Panc1 (cell line): ENCODE results near the gene LGR4. TPM values are rescaled to one million over a fixed set of nuclear protein-coding genes. Genes with fewer than 3 reads are reported as not detected.

ENCODE experiments used
- ATAC-seq: fragments of 200-7000 bp; cut with Tn5 transposase; 2 replicates; pipeline ENCODE4 v1.9.1; 2020; ENCODE audit warnings: mild to moderate bottlenecking, moderate library complexity
- BruUV-seq: library from RNA; stranded (reverse); fragments of 400-500 nt; replicated peaks from 2 replicates; lab custom pipeline; 2021; lab: Mats Ljungman, UMichigan
- CTCF ChIA-PET: fragments of 300-600 bp; sonication (Branson Sonifier 250); formaldehyde crosslinking; loops from one replicate; lab custom pipeline; 2022; ENCODE audit warnings: antibody characterized with exemption; lab: Charles Lee
- POLR2A ChIA-PET: fragments of 300-600 bp; sonication (Branson Sonifier 250); formaldehyde crosslinking; loops from one replicate; lab custom pipeline; 2022; ENCODE audit warnings: antibody characterized with exemption; lab: Charles Lee
- DNase-seq: peaks from one replicate; pipeline ENCODE4 v3.0.0-alpha.2; 2010; ENCODE audit warnings: low read depth, low spot score
- H3K27ac ChIP-seq: 2 replicates; pipeline ENCODE4 v1.5.1; 2011; ENCODE audit warnings: mild to moderate bottlenecking, low read length, inconsistent platforms
- H3K27me3 ChIP-seq: fragments of 200-500 bp; sonication (Bioruptor generic); 2 replicates; pipeline ENCODE4 v1.6.0; 2014; ENCODE audit warnings: low read length, inconsistent platforms; ENCODE audit not compliant: control insufficient read depth, insufficient read depth
- H3K36me3 ChIP-seq: fragments of 200-500 bp; sonication (Bioruptor generic); 2 replicates; pipeline ENCODE4 v1.5.1; 2014; ENCODE audit warnings: inconsistent platforms, mild to moderate bottlenecking, low read length, moderate library complexity; ENCODE audit not compliant: control insufficient read depth, insufficient read depth
- H3K4me1 ChIP-seq: 2 replicates; pipeline ENCODE4 v1.5.1; 2011; ENCODE audit warnings: inconsistent platforms, mild to moderate bottlenecking, low read length, moderate library complexity; ENCODE audit not compliant: control insufficient read depth, insufficient read depth
- H3K4me3 ChIP-seq, 2 experiments: 2 replicates each; pipeline ENCODE4 v1.5.1; 2011 to 2012; ENCODE audit warnings: low read depth in 2 of 2, low read length in 2 of 2, mild to moderate bottlenecking in 2 of 2, inconsistent platforms in 1 of 2, moderate library complexity in 1 of 2
- H3K9me3 ChIP-seq: fragments of 200-500 bp; sonication (Bioruptor generic); 2 replicates; pipeline ENCODE4 v1.5.1; 2014; ENCODE audit warnings: low read depth, mild to moderate bottlenecking, inconsistent platforms, low read length, moderate library complexity; ENCODE audit not compliant: control insufficient read depth, insufficient read depth
- CTCF ChIP-seq: fragments of 450-650 bp; IDR thresholded peaks from 2 replicates; pipeline ENCODE4 v1.5.1; 2017; ENCODE audit warnings: mild to moderate bottlenecking
- POLR2AphosphoS5 ChIP-seq: IDR thresholded peaks from 2 replicates; pipeline ENCODE4 v1.6.1; 2012; ENCODE audit warnings: mild to moderate bottlenecking, low read depth, low read length, moderate library complexity
- REST ChIP-seq, 2 experiments: IDR thresholded peaks; 2 replicates each; pipeline ENCODE4 v1.6.1; 2011 to 2012; ENCODE audit warnings: low read depth in 2 of 2, control low read depth in 1 of 2, low read length in 1 of 2, mild to moderate bottlenecking in 1 of 2, moderate library complexity in 1 of 2; ENCODE audit not compliant: insufficient read depth in 1 of 2
- SIN3A ChIP-seq: IDR thresholded peaks from 2 replicates; pipeline ENCODE4 v1.6.1; 2012; ENCODE audit warnings: low read depth, mild to moderate bottlenecking, low read length, moderate library complexity, borderline replicate concordance; ENCODE audit not compliant: insufficient read depth
- TCF7L2 ChIP-seq: IDR thresholded peaks from 2 replicates; pipeline ENCODE4 v1.6.1; 2011; ENCODE audit warnings: mild to moderate bottlenecking, low read depth, low read length, inconsistent platforms
- in situ Hi-C: cut with HindIII; loops from 2 replicates; pipeline ENCODE4 v1.10.0; 2016; ENCODE audit warnings: low sequenced_read_pairs, low pct_unique_long_range_greater_than_20kb
- intact Hi-C: fragments of 100-400 bp; cut with micrococcal nuclease; formaldehyde crosslinking; loops from one replicate; pipeline ENCODE4 v1.10.0; 2022; ENCODE audit not compliant: unreplicated experiment
- total RNA-seq: library from RNA; stranded (reverse); gene quantifications from one replicate; pipeline ENCODE4 v1.2.1, GENCODE V29; 2021; ENCODE audit not compliant: unreplicated experiment

The LGR4 gene
- total RNA-seq, 1 experiment from 2014 or later, result 61.8 TPM

- in situ Hi-C loops (no loop called here), intact Hi-C loops (no loop called here)
- no peak overlapping the region for H3K27ac ChIP-seq
- no peaks in the 10 kb centered on the region for H3K9me3 ChIP-seq
- ChIA-PET CTCF (interaction anchor here (0.6 kb wide), 1 partner anchor 780 kb away, joined by 3 read pairs; no protein-coding TSS in a partner anchor), POLR2A (no interaction called here)
- H3K4me1 ChIP-seq, result peaks cover 33% of the 10 kb centered on the region
- no peaks in the 10 kb centered on the region for H3K27me3 ChIP-seq
- TF ChIP-seq CTCF, result no peak
- TF ChIP-seq REST (IDR thresholded peaks at IDR 0.05; ENCODE audit: insufficient read depth in 1 of 2, low read depth in 2 of 2, low read length in 1 of 2), result no peak
- no peak for TF ChIP-seq POLR2AphosphoS5
- no peak for TF ChIP-seq TCF7L2
- TF ChIP-seq SIN3A, result no peak
- no TSS peak for BruUV-seq
- H3K4me3 ChIP-seq, result no peak overlapping the region
- DNase-seq (no peak), ATAC-seq (no peak)
- H3K36me3 ChIP-seq, result no peaks in the 10 kb centered on the region
Observed at GRCh38 chr11:27423125-27423524, 49.5 kb downstream of the LGR4 start.

- BruUV-seq, result no TSS peak
- Histone ChIP-seq H3K4me3 (no peak overlapping the region), H3K9me3 (no peaks in the 10 kb centered on the region), H3K4me1 (peaks cover 33% of the 10 kb centered on the region), H3K27ac (0 out of 2 replicates have a peak overlapping the region, but pooled peaks have one; percentile 25), H3K27me3 (no peaks in the 10 kb centered on the region), H3K36me3 (no peaks in the 10 kb centered on the region)
- DNase-seq, result no peak
- CTCF ChIA-PET, result no interaction called here
- POLR2A ChIA-PET, result no interaction called here
- in situ Hi-C loops (no loop called here), intact Hi-C loops (no loop called here)
- no peak for ATAC-seq
- TF ChIP-seq REST (IDR thresholded peaks at IDR 0.05; ENCODE audit: insufficient read depth in 1 of 2, low read depth in 2 of 2, low read length in 1 of 2), result no peak
Observed at GRCh38 chr11:27421819-27422494, 50.6 kb downstream of the LGR4 start.
